Brain microvascular endothelial cell (primary cell): Measurements from ENCODE around the gene SLC6A7.
A peak's percentile ranks its signal among the peaks of the same experiment; 100 is the strongest.

ENCODE experiments used
- DNase-seq: peaks from one replicate; pipeline ENCODE4 v3.0.0-alpha.2; 2020
- H3K27ac ChIP-seq: fragments of 250-450 bp; sonication (Bioruptor Pico); 2 replicates; pipeline ENCODE4 v1.5.1; 2020; ENCODE audit warnings: mild to moderate bottlenecking, moderate library complexity
- H3K27me3 ChIP-seq: fragments of 250-450 bp; sonication (Bioruptor Pico); replicated peaks from 2 replicates; pipeline ENCODE4 v1.5.1; 2020; ENCODE audit warnings: mild to moderate bottlenecking
- H3K36me3 ChIP-seq: fragments of 250-450 bp; sonication (Bioruptor Pico); replicated peaks from 2 replicates; pipeline ENCODE4 v1.5.1; 2020; ENCODE audit warnings: mild to moderate bottlenecking
- H3K4me3 ChIP-seq: 2 replicates; pipeline ENCODE4 v1.5.1; 2011; ENCODE audit warnings: low read depth, mild to moderate bottlenecking, control low read depth, low read length, moderate library complexity
- in situ Hi-C: cut with HindIII; loops from 2 replicates; pipeline ENCODE4 v1.10.0; 2017; ENCODE audit warnings: low sequenced_read_pairs, low pct_ligation_motif_present
- TF ChIP-seq, protein P1 (sequence below): IDR thresholded peaks from 2 replicates; pipeline ENCODE4 v1.5.1; 2011; ENCODE audit warnings: low read depth, mild to moderate bottlenecking, moderate library complexity, low read length, control low read depth, inconsistent platforms; ENCODE audit errors: missing control alignments

Gene SLC6A7

DNA sequence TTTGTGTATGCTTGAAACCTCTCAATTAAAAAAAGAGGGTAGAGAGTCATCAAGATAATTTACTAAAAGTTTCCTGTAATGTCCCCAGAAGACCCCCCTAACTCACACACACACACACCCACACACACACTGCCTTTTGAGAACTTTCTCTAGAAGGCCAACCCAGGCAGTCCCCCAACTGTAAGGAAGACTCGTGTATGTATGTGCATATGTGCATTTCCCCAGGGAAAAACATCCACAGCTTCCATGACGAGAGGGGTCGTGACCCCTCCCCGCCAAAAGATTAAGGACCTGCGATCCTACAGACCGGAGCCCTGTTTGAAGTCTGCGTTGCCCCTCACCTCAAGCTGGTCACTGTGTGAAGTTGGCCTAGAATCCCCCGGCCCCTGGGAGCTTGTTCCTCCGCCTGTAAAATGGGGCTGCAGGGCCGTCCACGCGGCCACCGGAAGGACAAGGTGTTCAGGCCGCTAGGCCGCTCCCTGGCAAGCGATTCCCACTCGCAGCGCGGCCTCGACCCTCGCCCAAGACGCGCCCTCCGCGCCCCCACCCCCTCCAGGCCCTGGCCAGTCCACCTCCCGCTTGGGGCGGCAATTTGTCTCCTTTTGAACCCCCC lies 23.7 kb upstream of the SLC6A7 start:
- peaks cover 6% of the 10 kb centered on the region for H3K27me3 ChIP-seq
- TF ChIP-seq, protein P1, sequence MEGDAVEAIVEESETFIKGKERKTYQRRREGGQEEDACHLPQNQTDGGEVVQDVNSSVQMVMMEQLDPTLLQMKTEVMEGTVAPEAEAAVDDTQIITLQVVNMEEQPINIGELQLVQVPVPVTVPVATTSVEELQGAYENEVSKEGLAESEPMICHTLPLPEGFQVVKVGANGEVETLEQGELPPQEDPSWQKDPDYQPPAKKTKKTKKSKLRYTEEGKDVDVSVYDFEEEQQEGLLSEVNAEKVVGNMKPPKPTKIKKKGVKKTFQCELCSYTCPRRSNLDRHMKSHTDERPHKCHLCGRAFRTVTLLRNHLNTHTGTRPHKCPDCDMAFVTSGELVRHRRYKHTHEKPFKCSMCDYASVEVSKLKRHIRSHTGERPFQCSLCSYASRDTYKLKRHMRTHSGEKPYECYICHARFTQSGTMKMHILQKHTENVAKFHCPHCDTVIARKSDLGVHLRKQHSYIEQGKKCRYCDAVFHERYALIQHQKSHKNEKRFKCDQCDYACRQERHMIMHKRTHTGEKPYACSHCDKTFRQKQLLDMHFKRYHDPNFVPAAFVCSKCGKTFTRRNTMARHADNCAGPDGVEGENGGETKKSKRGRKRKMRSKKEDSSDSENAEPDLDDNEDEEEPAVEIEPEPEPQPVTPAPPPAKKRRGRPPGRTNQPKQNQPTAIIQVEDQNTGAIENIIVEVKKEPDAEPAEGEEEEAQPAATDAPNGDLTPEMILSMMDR: no peak

DNA sequence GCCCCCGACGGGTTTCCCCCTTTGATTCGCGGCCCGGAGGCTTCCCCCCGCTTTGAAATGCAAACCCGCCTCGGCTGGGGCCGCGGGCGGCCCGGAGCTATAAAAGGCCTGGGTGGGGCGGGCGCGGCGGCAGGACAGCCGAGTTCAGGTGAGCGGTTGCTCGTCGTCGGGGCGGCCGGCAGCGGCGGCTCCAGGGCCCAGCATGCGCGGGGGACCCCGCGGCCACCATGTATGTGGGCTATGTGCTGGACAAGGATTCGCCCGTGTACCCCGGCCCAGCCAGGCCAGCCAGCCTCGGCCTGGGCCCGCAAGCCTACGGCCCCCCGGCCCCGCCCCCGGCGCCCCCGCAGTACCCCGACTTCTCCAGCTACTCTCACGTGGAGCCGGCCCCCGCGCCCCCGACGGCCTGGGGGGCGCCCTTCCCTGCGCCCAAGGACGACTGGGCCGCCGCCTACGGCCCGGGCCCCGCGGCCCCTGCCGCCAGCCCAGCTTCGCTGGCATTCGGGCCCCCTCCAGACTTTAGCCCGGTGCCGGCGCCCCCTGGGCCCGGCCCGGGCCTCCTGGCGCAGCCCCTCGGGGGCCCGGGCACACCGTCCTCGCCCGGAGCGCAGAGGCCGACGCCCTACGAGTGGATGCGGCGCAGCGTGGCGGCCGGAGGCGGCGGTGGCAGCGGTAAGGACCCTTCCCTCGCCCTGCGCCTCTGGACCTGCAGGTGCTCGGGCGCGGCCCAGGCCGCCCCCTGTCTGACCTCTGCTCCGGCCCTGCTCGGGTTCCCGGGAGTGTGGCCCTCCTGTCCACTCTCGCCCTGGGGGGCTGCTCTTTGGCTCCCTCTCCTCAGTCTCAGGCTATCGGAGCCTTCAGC lies 23.0 kb upstream of the SLC6A7 start, which contains the start of gene CDX1:
CDX1 (plus strand) TSS at position 129 of the 862 bp plus-strand sequence; CDS start at position 228, 99 bp downstream.
- TF ChIP-seq, protein P1: no peak
- Histone ChIP-seq H3K27me3 (peaks cover 6% of the 10 kb centered on the region), H3K4me3 (no peak within 1 kb of the TSS), H3K27ac (no peak within 1 kb of the TSS), H3K36me3 (no peaks in the 10 kb centered on the region)
- in situ Hi-C loops: no loop called here
- no peak for DNase-seq

More for the DNA sequence above, 23.7 kb upstream of the SLC6A7 start:
- H3K4me3 ChIP-seq: no peak overlapping the region
- no peak for DNase-seq
- no peak overlapping the region for H3K27ac ChIP-seq
- no peaks in the 10 kb centered on the region for H3K36me3 ChIP-seq
- in situ Hi-C loops: no loop called here

DNA sequence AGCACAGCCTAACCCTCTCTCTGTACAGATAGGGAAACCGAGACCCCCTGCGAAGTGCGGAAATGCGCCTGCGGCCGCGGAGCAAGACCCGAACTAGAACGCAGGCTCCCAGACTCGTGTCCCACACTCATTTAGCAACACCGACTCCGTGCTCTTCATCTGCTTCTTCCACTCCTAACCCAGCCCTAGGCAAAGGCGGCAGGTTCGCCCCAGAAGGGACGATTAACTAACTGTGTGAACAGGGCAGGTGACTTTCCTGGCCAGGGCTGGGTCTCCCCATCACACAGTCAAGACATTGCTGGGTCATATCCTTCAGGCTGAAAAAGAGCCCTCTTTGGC lies 22.4 kb upstream of the SLC6A7 start:
- Histone ChIP-seq H3K27me3 (peaks cover 6% of the 10 kb centered on the region), H3K36me3 (no peaks in the 10 kb centered on the region), H3K27ac (no peak overlapping the region), H3K4me3 (no peak overlapping the region)
- in situ Hi-C loops: no loop called here
- TF ChIP-seq, protein P1: no peak
- DNase-seq: no peak

DNA sequence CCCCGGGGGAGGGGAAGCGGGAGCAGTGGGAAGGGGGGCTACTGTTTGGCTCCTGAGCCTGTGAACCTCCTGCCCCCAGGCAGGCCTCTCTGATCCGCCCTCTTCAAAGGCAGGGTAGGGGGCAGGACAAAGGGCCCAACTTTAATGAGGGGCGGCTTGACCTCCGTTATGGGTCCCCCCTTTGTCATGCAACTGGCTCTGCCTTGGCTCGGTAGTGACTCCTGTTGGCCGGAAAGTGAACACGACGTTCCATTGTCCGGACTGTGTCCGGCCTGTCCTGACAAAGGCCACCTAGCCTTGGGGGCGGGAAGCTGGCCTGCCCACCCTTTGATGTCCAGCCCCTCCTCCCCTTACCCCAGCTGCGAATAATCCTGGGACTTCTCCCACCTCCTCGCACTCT lies 22.0 kb upstream of the SLC6A7 start:
- TF ChIP-seq, protein P1: peak; percentile 45
- Histone ChIP-seq H3K27ac (no peak overlapping the region), H3K4me3 (no peak overlapping the region), H3K27me3 (peaks cover 6% of the 10 kb centered on the region), H3K36me3 (no peaks in the 10 kb centered on the region)
- no peak for DNase-seq
- in situ Hi-C loops: no loop called here

DNA sequence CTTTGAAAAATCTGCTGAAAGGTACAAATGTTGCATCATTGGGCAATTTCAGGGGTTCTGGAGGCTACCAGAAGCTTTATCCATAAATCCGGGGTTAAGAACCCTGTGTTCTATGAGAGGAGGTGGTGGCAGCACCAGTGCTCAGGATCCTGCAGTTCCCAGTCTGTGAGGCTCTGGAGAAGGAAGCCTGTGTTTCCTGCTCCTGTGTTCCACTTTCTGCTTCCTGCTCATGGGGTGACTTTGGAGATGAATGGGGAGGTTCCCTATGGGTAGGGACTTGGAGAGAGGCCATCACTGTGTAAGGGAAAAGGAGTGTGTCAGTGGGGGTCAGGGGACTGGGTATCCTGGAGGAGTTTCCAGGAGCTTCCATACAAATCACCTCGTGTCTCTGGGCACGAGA lies 21.0 kb upstream of the SLC6A7 start:
- no peak overlapping the region for H3K27ac ChIP-seq
- TF ChIP-seq, protein P1: no peak
- H3K36me3 ChIP-seq: no peaks in the 10 kb centered on the region
- no peak for DNase-seq
- in situ Hi-C loops: no loop called here
- no peak overlapping the region for H3K4me3 ChIP-seq
- H3K27me3 ChIP-seq: peaks cover 6% of the 10 kb centered on the region

DNA sequence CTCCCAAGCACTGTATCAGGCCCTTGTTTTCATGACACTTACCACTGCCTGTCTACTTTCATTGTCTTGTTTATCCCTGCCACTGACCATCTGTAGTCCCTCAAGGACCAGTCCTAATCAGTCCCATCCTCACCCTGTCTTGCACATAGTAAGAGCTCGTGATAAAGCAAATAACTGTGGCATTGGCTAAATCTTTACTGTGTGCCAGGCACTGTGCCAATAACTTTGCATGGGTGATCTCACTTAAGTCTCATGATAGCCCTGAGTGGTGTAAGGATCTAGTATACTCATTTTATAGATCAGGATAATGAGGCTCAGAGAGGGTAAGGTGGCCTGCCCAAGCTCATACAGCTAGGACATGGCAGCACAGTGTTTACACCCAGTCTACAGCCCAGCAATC lies 17.7 kb upstream of the SLC6A7 start:
- Histone ChIP-seq H3K27ac (no peak overlapping the region), H3K36me3 (no peaks in the 10 kb centered on the region), H3K4me3 (no peak overlapping the region), H3K27me3 (peaks cover 6% of the 10 kb centered on the region)
- in situ Hi-C loops: no loop called here
- TF ChIP-seq, protein P1: no peak
- no peak for DNase-seq
